Suprapubic skin (tissue), 4 donors: ENCODE data around the gene PSAP. TPM values are rescaled to one million over a fixed set of nuclear protein-coding genes. Genes with fewer than 3 reads are reported as not detected.
A peak's percentile ranks its signal among the peaks of the same experiment; 100 is the strongest.
"Not testable (repeated sequence)": the region's sequence is repeated elsewhere in the genome, so short reads cannot be mapped to it uniquely, and the experiment has no call there.

Source experiments
- DNase-seq, 2 donors: peaks; one replicate each; pipeline ENCODE4 v3.0.0-alpha.2; 2019; ENCODE audit warnings: low spot score in 2 of 2
- H3K27ac ChIP-seq: fragments of 200-600 bp; sonication (generic); one replicate; pipeline ENCODE4 v1.5.1; 2019
- H3K27me3 ChIP-seq: fragments of 200-600 bp; sonication (generic); one replicate; pipeline ENCODE4 v1.5.1; 2019
- H3K36me3 ChIP-seq: fragments of 200-600 bp; sonication (generic); one replicate; pipeline ENCODE4 v1.5.1; 2019
- H3K4me1 ChIP-seq: fragments of 200-600 bp; sonication (generic); one replicate; pipeline ENCODE4 v1.5.1; 2019
- H3K4me3 ChIP-seq: fragments of 200-600 bp; sonication (generic); one replicate; pipeline ENCODE4 v1.5.1; 2019; ENCODE audit warnings: mild to moderate bottlenecking
- H3K9me3 ChIP-seq: fragments of 200-600 bp; sonication (generic); one replicate; pipeline ENCODE4 v1.5.1; 2019
- EP300 ChIP-seq: sonication (generic); formaldehyde crosslinking; IDR thresholded peaks from one replicate; pipeline ENCODE4 v1.6.1; 2017; ENCODE audit warnings: antibody characterized with exemption
- POLR2A ChIP-seq, 2 donors: fragments of 450-650 bp; IDR thresholded peaks; one replicate each; pipeline ENCODE4 v1.6.1; 2017; ENCODE audit warnings: antibody characterized with exemption in 2 of 2, mild to moderate bottlenecking in 2 of 2, moderate library complexity in 2 of 2
- POLR2AphosphoS5 ChIP-seq, 3 donors: sonication (generic); formaldehyde crosslinking; IDR thresholded peaks; one replicate each; pipeline ENCODE4 v1.6.1; 2017; ENCODE audit warnings: antibody characterized with exemption in 3 of 3
- whole genome bisulfite sequencing: methylation state at CpG from one replicate; pipeline ENCODE4 v1.1.5; 2018; 5-methylcytosine and 5-hydroxymethylcytosine counted together
- total RNA-seq, 4 donors: library from RNA; depleted of rRNA; stranded (reverse); fragments of >200 nt; gene quantifications; one replicate each; pipeline ENCODE4 v1.1.0, GENCODE V29; 2016
- TF ChIP-seq, protein P1 (sequence below), 2 donors: fragments of 200-600 bp in 1 of 2; fragments of 450-650 bp in 1 of 2; sonication (generic) in 1 of 2; IDR thresholded peaks; one replicate each; pipeline ENCODE4 v1.5.1; 2016 to 2019; ENCODE audit warnings: antibody characterized with exemption in 2 of 2, mild to moderate bottlenecking in 1 of 2, moderate library complexity in 1 of 2

PSAP gene
- 100 to 1,000 TPM; 391 to 548 (median 468) TPM for total RNA-seq

DNA sequence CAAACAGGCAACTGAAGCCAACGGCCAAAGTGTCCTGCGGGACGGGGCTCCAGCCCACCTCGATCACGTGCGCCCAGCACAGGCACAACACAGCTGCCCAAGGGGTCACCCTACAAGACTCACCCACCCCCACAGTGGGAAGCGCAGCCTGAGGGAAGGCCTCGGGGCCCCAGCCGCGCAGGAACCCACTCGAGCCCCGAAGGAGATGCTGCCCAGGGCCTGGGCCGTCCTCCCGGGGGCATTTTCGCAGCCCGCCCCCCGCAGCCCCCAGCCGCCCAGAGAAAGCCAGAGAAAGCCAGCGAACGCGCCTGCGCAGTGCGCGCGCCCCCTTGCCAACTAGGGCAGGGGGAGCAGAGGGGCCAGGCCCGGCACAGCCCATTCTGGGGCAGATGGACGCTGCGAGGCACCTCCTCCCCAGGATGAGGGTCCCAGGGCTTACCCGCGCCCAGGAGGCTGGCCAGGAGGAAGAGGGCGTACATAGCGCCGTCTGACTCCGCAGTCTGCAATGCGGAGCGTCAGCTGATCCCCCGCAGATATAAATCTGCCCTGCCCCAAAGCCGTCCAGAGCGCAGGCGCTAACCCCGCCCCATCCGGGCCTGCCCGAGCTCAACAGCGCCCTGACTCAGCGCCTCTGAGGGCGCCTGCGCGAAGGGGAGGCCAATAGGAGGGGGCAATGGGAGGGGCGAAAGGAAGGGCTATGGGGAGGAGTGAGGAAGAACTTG lies at the start of gene PSAP:
Gene PSAP, minus strand, starts transcription at position 509 of the 722 bp plus-strand sequence. Its CDS starts 30 bp downstream, at position 479.
- peak; percentile 99 for DNase-seq
- WGBS: under 1% methylated on average over 12 of the region's 49 CpGs
- Histone ChIP-seq H3K36me3 (no peaks in the 10 kb centered on the region), H3K4me1 (peaks cover 42% of the 10 kb centered on the region), H3K4me3 (peak within 1 kb of the TSS; percentile 100), H3K27ac (peak within 1 kb of the TSS; percentile 98), H3K27me3 (no peaks in the 10 kb centered on the region), H3K9me3 (no peaks in the 10 kb centered on the region)
- TF ChIP-seq POLR2A (IDR thresholded peaks at IDR 0.05) (peak; percentile 94 to 99), EP300 (no peak), POLR2AphosphoS5 (IDR thresholded peaks at IDR 0.05) (peak; percentile 90 to 99 (median 98))
- TF ChIP-seq, protein P1, sequence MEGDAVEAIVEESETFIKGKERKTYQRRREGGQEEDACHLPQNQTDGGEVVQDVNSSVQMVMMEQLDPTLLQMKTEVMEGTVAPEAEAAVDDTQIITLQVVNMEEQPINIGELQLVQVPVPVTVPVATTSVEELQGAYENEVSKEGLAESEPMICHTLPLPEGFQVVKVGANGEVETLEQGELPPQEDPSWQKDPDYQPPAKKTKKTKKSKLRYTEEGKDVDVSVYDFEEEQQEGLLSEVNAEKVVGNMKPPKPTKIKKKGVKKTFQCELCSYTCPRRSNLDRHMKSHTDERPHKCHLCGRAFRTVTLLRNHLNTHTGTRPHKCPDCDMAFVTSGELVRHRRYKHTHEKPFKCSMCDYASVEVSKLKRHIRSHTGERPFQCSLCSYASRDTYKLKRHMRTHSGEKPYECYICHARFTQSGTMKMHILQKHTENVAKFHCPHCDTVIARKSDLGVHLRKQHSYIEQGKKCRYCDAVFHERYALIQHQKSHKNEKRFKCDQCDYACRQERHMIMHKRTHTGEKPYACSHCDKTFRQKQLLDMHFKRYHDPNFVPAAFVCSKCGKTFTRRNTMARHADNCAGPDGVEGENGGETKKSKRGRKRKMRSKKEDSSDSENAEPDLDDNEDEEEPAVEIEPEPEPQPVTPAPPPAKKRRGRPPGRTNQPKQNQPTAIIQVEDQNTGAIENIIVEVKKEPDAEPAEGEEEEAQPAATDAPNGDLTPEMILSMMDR (IDR thresholded peaks at IDR 0.05): no peak

DNA sequence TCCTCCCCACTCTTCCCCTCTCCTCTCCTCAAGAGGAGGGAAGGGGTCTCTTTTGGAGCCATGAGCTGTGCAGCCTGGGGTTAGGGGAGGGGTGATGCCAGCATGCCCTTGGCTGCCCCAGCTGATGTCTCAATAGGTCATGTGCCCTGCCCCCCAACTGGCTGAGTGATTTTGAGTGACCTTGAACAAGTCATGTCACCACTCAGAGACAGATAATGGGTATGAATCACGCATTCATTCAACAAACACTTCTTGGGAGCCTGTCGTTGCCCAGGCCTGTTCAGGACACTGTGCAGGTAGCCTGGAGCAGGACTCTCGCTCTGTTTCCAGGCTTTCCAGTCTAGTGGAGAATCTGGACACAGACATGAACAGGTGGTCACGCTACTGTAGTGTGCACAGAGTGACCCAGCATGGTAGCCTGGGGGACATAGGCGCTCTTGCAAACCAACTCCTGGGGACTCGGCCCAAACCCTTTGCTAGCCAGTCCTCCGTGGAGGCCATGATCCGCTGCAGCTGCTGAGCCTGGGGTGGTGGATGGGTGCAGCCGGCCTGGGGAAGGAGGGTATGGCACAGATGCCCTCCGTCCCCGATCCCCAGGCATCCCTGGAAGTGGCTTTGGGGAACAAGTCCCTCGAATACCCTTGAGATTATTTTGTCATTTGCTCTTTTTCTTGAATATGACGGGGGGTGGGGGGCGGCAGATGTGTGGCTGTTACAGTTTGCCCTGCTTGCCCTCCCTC lies 49.6 kb upstream of the PSAP start:
- TF ChIP-seq EP300 (no peak), POLR2A (IDR thresholded peaks at IDR 0.05) (no peak), POLR2AphosphoS5 (IDR thresholded peaks at IDR 0.05) (no peak)
- TF ChIP-seq, protein P1 (IDR thresholded peaks at IDR 0.05): no peak
- WGBS: 94% methylated on average over 14 of the region's 14 CpGs
- no peak for DNase-seq
- H3K36me3 ChIP-seq: no peaks in the 10 kb centered on the region
- no peaks in the 10 kb centered on the region for H3K27me3 ChIP-seq
- H3K9me3 ChIP-seq: no peaks in the 10 kb centered on the region
- H3K4me3 ChIP-seq: no peak overlapping the region
- H3K27ac ChIP-seq: no peak overlapping the region
- peaks cover 6% of the 10 kb centered on the region for H3K4me1 ChIP-seq

DNA sequence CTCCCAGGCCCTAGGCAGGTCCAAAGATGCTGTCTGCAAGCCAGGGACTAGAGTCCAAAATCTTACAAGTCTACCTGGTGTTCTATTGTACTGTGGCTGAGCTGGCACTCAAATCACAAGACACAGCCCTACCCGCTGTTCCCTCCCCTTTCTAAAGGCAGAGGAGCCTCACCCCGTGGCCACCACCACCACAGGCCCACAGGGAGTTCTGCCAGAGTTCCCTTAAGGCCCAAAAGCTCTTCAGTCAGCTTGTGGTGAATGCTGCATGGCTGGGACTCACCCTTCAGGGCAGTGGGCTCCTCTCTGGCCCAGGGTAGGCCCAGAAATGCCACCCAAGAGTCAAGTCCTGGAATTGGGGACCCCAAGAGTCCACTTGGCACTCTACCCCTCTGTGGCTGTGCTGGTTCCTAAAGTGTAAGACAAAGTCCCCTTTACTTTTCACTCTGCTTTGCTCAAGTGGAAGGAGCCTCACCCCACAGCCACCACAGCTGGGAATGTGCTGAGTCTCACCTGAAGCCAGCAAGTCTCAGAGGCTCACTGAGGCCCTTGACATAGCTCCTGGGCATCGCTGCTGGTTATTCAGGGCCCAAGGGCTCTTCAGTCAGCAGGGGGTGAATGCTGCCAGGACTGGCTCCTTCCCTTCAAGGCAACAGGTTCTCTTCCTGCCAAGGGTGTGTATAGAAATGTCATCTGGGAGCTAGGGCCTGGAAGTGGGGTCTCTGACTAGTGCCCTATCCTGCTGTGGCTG lies 48.8 kb upstream of the PSAP start:
- TF ChIP-seq, protein P1 (IDR thresholded peaks at IDR 0.05): no peak
- TF ChIP-seq POLR2A (IDR thresholded peaks at IDR 0.05) (no peak), POLR2AphosphoS5 (IDR thresholded peaks at IDR 0.05) (no peak), EP300 (no peak)
- H3K4me1 ChIP-seq: peaks cover 6% of the 10 kb centered on the region
- no peak overlapping the region for H3K27ac ChIP-seq
- no peak overlapping the region for H3K4me3 ChIP-seq
- H3K9me3 ChIP-seq: no peaks in the 10 kb centered on the region
- 66% methylated on average over 3 of the region's 3 CpGs for WGBS
- DNase-seq: no peak
- no peaks in the 10 kb centered on the region for H3K27me3 ChIP-seq
- H3K36me3 ChIP-seq: no peaks in the 10 kb centered on the region

DNA sequence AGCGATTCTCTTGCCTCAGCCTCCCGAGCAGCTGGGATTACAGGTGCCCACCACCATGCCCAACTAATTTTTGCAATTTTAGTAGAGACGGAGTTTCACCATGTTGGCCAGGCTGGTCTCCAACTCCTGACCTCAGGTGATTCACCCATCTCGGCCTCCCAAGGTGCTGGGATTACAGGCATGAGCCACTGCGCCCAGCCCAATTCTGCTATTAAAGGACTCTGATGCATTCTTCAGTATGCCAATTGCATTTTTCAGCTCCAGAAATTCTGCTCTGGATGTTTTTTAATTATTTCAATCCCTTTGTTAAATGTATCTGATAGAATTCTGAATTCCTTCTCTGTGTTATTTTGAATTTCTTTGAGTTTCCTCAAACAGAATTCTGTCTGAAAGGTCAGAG lies 47.3 kb upstream of the PSAP start:
- H3K9me3 ChIP-seq, H3K4me1 ChIP-seq, H3K27ac ChIP-seq, DNase-seq, H3K36me3 ChIP-seq, H3K4me3 ChIP-seq, H3K27me3 ChIP-seq: not testable (repeated sequence)
- 96% methylated on average over 5 of the region's 5 CpGs for WGBS

DNA sequence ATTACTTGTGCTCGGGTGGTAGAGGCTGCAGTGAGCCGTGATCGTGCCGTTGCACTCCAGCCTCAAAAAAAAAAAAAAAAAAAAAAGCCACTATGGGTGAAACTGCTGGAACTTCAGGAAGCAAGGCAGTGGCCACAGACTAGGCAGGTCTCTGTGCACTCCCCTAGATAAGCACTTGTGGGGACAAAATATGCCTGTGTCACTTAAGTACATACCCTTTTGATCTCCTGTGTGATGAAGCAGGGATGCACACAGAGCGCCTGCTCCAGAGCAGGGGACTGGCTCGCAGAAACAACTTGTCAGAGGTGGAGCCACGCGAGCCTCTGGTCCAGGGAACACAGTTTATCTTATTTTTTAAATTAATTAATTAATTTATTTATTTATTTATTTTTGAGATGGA lies 42.9 kb upstream of the PSAP start:
- Histone ChIP-seq H3K4me3 (no peak overlapping the region), H3K4me1 (peaks cover 20% of the 10 kb centered on the region), H3K27me3 (no peaks in the 10 kb centered on the region), H3K27ac (no peak overlapping the region), H3K9me3 (no peaks in the 10 kb centered on the region), H3K36me3 (no peaks in the 10 kb centered on the region)
- no peak for DNase-seq
- WGBS: 84% methylated on average over 8 of the region's 8 CpGs
- TF ChIP-seq, protein P1 (IDR thresholded peaks at IDR 0.05): no peak
- TF ChIP-seq EP300 (no peak), POLR2A (IDR thresholded peaks at IDR 0.05) (no peak), POLR2AphosphoS5 (IDR thresholded peaks at IDR 0.05) (no peak)
